HG02981 (cell line): ENCODE data around the gene RHBDF1.

ENCODE experiments used
- ATAC-seq: cut with Tn5 transposase; IDR thresholded peaks from one replicate; pipeline ENCODE4 v1.9.1; 2021; ENCODE audit warnings: mild to moderate bottlenecking, moderate library complexity; ENCODE audit not compliant: unreplicated experiment

The RHBDF1 gene

DNA sequence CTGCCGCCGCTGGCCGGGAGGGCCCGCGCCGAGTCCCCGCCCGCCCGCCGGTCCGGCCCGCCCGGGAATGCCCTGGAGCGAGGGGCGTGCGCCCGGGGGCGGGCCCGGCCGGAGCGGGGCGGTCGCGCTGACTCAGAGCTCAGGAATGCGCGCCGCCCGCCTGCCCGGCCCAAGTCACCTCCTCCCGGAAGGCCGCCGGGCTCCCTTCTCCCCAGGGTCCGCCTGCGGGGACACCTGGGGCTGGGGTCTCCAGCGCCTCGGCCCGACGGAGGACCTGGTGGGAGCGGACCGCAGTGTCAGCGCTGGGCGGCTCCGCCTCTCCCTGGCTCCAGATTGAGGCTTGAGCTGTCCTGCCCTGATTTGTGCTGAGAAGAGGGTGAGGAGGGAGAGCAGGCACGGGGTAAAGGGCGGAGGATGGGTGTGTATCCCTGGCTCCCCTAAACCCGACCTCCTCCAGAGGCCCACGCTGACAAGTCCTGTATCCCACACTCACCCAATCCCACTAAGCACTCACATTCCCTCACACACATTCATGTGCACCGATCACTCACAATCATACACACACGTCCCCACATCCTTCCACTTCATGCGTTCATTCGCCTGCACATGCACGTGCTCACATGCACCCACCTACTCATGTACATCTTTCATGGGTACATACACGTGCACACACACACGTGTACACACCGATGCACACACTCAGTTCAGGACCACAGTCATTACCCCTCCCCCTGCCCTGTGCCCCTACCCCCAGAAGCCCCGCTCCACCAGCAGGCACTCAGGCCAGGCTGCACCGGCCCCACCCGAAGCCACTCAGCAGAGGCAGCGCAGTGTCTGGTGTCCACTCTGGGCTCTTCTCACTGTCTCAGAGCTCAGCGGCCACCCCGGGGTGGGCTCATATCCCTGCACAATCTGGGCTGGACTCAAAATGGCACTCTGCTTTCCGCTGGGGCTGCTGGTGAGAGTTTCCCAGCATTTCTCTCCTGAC is at the start of gene RHBDF1:
RHBDF1 (minus strand) TSS at position 71 of the 988 bp plus-strand sequence. CDS start 7,616 bp downstream, outside the sequence.
- ATAC-seq, result no peak

- ATAC-seq, result no peak
Measured at GRCh38 chr16:120756-121155, 48.3 kb upstream of the RHBDF1 start.

DNA sequence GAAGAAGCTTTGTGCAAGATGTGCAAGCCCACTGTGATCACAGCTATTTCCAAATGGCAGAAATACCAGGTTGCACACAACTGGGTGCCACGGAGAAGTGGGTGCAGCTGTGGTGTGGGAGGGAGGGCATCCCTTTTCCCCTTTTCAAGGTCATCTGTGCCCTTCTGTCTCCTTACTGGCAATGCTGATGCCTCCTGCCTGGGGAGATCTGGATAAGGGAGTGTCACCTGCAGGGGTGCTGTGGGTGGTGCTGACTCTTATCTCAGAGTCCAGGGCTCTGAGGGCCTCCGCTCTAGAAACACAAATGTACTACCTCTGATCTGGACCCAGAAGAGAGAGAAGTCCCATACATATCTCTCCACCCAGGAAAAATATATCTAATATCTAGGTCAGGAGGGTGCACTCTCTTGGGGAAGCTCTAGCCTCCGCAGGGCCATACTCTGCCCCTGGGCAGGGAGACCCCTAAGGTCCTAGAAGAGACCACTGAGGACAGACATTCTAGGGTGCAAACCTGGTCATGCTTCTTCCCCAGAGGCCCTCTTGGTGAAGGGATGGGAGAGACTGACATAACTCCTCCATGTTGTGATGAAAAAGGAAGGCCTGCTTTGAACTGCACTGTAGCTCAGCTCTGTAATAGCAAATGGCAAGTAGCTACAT is 47.5 kb upstream of the RHBDF1 start:
- no peak for ATAC-seq

DNA sequence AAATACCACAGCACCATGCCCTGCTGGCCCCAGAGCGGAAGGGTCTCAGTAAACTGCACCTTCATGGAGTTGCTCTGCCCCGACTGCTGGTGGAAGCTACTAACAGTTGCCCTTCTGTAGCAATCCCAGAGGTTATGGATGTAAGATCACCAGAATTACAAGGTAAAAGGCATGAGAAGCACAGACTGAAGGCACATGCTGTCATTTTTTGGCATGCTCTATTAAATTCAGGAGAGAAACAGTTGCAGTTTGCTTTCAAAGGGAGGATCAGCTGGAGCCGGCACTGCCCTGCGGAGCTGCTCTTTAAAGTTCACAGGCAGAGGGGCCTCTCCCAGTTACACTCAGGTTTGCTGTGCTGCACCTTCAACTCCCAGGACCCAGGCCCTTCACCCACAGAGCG is 46.9 kb upstream of the RHBDF1 start:
- ATAC-seq, result no peak

DNA sequence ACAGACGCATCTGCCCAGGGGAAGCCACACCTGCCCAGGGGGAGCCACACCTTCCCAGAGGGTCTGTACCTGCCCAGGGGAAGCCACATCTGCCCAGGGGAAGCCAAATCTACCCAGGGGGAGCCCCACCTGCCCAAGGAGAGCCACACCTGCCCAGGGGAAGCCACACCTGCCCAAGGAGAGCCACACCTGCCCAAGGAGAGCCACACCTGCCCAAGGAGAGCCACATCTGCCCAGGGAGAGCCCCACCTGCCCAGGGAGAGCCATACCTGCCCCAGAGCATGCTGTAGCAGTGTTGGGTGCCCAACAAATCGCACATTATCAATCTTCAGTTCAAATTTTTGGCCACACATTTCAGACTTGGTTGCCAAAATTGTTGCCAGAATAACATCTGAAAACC is 46.4 kb upstream of the RHBDF1 start:
- no peak for ATAC-seq

- no peak for ATAC-seq
Measured at GRCh38 chr16:117379-118365, 45.2 kb upstream of the RHBDF1 start.

DNA sequence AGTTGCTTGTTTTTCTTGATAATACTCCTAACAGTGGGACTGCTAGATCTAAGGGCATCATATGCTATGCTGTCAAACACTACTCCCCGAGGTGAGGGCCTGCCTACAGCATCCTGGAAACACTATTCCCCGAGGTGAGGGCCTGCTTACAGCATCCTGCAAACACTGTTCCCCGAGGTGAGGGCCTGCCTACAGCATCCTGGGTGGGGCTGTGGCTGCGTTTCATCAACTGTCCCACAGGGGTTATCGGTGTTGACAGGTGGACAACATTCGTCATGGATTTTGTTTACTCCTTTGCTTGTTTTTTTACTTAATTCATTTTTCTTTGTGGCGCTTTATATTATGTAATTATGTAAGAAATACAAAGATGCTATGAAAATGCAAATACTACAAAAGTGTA is 43.6 kb upstream of the RHBDF1 start:
- no peak for ATAC-seq

- no peak for ATAC-seq
Measured at GRCh38 chr16:114327-114726, 41.9 kb upstream of the RHBDF1 start.

GRCh38 chr16:112153-112840 is 39.9 kb upstream of the RHBDF1 start:
- ATAC-seq, result no peak

DNA sequence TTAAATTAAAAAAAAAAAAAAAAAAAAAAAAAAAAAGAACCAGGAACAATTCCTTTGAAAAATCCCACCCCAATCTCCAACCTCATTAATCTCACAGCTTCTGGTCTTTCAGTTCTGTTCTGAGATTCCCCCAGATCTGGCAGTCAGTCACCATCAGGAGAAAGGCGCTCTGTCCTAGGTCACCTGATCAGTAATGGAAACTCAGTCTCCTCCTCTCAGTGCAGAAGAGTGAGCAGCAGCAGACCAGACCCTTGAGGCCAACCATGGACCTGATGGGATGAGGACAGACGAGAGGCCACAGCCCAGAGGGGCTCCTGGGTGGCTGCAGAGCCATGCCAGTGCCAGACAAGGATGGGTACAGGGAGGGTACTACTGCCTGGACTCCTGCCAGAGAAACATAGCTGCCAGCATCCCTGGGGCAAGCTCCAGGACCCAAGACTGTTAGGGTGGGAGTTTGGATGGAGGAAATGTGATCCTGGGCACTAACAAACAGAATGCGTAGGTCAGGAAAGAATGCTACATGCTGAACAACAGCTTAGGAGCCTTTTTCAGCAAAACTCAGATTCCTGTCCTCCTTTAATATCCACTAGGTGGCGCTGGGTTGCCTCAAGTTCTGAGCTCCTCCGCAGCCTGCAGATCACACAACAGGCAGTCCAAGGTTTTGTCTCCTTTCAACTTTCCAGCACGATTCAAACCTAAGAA is 34.3 kb upstream of the RHBDF1 start:
- no peak for ATAC-seq

DNA sequence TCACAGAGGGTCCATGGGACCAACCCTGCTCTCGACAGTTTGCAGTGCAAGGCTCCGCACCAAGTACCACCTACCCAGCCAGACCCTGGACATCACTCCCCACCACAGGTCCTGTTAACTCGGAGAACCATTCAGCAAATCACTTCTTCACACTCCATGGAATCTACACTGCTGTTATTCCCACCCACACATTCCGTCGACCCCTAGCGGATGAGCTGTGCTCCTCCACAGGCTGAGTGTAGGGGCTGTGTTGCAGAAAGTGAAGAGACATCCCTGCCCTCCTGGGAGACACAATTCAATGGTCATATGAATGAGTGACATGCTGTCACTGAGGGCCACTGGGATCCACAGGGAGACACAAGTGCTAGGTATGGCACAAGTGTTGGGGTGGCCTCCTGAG is 33.1 kb upstream of the RHBDF1 start:
- ATAC-seq, result no peak

DNA sequence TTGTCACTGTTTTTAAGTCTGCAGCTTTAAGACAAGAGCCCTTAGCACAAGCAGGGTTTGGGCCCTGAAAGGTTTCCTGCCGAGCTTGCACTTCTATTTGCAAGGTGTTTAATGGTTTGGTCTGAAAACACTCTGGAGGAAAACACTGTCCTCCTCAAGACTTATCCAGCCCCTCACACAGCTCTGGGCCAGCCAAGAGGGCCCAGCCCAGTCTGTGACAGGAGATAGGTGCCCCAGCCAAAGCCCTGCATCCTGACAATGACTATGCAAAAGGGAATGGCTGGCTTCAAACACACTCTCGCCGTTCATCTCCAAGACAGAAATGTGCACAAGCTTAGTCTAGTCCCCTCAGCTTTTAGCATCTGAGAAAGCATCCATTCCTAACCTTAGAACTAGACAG is 32.5 kb upstream of the RHBDF1 start:
- no peak for ATAC-seq

- ATAC-seq, result no peak
Measured at GRCh38 chr16:104355-104754, 31.9 kb upstream of the RHBDF1 start.

DNA sequence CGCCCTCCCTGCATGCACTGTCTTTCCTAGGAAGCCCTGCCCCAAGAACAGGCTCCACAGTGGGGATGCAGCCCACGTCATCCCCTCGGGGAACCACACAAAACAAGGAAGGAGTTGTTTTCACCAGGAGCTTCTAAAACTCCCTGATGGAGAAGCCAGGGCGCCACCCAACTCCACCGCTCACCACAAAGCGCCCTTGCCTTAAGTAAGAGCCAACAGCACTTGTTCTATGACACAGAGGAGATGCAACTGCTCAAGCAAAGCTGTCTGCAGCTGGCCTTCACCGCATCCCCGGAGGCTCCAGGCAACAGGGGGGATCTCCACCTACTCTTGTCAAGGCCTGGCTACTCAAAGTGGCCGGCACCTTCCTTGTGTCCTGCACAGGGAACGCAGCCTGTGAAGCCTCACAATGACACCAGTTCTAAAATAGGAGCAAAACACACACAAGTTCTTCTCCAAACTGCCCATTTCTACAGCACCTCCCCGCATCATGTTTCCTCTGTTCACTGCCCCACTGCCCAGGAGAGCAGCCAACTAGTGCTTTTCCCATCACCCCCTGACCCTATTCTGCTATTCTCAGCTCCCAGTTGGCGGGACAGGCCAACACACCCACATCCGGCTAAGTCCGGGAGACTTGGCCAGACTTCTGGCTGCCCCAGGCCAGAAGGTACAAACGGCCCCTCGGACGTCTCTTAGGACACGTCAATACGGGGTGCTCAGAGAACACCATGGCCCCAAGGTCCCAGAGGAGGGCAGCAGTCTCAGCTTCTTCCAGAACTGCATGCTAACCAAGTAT is 29.8 kb upstream of the RHBDF1 start:
- no peak for ATAC-seq

DNA sequence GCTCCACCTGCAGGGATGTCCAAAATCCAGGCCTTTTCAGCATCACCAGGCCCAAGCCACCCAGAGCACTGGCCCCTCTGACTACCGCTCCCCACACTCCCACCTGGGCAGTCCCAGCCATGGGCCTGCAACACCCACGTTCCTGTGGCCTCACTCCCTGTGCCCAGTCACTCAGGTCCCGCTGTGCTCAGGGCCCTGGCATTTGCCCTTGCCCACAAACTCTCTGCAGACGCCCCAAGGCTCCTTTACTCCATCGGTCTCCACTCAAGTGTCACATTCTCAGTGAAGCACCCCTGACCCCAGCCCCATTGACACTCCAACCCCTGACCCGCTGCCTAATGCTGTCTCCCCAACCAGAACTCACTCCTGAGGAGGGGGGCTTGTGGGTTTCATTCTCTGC is 29.2 kb upstream of the RHBDF1 start:
- no peak for ATAC-seq

DNA sequence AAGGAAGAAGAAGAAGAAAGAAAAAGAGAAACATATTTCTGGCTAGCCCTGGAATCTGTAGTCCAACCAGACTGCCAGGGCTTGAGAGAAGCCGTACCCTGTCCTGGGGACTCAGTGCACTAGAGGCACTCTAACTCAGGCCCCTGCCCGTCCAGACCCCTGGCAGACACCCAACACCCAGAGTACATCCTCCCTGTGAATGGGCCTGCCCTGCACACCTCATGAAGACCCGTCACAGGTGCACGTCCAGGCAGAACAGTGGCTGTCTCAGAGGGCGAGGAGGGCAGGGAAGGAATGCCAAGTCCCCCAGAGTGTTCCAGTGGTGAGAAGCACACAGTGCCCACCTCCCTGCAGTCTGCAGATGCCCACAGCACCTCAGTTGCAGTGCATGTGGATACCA is 28.6 kb upstream of the RHBDF1 start:
- no peak for ATAC-seq

DNA sequence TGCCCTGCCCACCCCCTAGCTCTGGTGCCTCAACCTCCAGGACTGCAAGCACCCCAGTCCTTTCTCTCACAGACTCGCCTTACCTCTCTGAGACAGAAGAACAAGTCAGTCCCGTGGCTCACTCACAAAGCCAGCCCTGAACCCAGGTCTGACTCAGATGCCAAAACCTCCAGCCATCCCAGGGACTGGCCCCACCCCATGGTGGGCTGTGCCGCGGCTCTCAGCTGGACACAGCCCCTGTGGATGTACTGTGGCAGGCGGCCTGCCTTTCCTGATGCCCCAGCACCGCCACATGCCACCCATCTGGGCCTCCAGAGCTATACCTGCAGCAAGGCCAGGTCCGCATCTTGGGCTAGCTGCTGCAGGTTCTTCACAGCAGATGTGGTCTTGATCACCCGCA is 25.4 kb upstream of the RHBDF1 start:
- ATAC-seq, result no peak

- ATAC-seq, result peak; percentile 84
Measured at GRCh38 chr16:96935-97381, 24.5 kb upstream of the RHBDF1 start.

DNA sequence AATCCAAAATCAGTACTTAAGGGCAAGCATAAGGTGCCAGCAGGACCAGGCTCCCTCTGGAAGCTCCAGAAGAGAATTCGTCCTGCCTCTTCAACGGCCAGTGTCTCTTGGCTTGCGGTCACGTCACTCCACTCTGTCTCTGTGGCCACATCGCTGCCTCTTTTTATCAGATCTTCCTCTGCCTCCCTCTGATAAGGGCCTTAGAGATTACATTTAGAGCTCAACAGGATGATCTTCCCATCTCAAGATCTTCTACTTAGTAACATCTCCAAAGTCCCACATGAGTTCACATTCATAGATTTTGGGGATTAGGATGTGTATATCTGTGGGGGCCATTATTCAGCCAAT is 22.5 kb upstream of the RHBDF1 start:
- ATAC-seq, result no peak
